HG03354 (cell line): ENCODE data around the gene BBLN.

Experiments
- ATAC-seq: cut with Tn5 transposase; IDR thresholded peaks from one replicate; pipeline ENCODE4 v1.9.1; 2021; ENCODE audit warnings: mild to moderate bottlenecking; ENCODE audit not compliant: unreplicated experiment, poor library complexity, severe bottlenecking

Gene BBLN

DNA sequence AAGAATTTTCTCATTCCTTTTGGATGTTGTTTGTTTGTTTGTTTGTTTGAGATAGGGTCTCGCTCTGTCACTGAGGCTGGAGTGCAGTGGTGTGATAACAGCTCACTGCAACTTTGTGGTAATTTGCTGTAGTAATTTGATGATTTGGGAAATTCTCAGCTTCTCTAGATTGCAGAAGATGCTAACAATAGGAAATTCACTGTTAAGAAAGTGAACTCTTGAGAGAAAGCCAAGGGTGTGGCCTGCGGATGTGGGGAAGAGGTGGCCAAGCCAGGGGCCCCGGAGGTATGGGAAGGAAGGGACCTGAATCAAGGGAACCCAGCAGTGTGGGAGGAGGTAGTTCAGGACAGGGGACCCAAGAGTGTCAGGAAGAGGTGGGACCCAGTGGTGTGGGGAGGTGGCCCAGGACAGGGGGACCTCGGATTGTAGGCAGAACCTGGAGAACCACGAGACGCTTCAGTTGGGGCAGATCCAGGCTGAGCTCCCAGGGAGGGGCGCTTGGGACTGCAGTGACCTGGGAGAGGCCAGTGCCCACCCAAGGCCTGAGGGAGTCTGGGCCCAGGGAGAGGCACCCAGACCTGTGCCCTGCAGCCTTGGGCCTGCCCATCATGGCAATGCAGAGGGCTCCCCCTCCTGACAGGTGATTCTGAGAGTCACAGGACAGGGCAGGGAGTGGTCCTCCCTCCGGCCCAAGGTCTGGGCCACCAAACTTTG lies 16.4 kb upstream of the BBLN start:
- ATAC-seq: no peak

DNA sequence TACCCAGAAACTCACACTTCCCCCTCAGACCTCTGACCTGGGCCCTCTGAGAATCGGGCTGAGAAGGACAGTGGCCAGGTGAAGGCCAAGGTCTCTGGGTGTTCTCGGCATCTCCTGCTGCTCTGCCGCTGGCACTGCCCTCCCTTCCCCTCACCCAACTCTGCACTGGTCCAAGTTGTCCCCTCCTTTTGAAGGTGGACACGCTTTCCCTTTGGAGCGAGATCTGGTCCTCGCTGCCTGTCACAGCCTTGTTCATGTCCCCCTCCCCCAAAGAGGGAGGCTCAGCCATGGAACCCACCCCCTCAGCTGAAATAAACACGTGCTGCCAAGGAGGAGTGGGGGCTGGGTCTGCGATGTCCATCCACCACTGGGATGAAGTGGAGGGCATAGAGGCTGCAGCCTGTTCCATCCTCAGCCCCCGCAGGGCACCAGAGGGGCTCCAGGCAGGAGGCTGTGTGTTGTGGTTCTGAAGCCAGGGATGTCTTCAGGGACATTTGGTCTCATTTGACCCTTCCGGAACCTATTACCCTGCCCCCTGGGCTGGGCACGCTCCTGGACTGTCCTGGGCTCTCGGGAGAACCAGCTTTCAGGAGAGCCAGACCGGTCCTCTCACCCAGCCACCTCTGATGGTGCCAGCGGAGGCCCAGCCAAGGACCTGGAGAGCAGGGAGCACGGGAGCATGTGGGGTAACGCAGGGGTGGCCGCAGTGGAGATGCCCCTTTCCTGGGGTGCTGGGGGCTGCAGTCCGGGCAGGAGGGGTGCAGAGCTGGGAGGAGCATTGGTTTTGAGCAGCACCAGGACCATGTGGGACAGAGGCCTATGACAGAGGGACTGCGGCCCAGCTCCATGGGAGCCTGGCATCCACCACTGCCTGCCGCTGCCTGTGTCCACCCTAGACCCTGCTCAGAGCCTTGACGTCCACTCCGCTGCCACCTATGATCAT lies 15.6 kb upstream of the BBLN start:
- no peak for ATAC-seq

DNA sequence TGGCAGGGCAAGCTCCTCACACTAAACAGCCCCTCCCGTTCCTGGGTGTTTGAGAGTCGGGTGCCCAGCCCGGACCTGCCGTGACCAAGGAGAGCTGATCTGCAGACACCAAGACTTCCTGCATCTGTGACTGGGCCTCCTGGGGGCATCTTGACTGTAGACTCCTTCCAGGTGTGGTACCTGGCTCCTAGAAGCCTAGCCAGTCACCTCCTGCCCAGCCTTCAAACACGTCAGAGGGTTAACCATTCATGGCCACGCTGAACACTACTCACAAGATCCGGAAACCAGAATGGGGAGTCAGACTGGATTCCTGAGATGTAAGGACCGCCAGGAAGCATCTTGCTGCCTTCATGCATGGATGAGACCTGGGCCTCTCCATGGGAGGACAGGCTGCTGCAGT lies 14.5 kb upstream of the BBLN start:
- ATAC-seq: no peak

DNA sequence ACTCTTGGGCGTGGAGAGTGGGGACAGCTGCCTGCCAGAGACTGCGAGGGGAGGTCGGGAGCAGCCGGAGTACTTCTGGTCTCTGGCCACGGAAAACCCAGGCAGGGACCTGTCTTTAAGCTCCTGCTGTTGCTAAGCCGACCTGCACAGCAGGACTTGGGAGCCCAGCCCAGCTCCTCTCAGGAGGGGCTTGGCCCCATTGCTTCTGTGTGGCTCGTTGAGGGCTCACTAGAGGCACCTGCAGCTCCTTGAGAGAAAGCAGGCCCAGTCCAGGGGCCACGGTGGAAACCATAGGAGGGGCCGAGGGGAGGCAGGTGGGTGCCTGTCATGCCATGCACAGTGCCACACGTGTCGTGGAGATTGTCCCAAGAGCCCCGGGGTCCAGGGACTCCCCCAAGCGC lies 14.1 kb upstream of the BBLN start:
- ATAC-seq: no peak

DNA sequence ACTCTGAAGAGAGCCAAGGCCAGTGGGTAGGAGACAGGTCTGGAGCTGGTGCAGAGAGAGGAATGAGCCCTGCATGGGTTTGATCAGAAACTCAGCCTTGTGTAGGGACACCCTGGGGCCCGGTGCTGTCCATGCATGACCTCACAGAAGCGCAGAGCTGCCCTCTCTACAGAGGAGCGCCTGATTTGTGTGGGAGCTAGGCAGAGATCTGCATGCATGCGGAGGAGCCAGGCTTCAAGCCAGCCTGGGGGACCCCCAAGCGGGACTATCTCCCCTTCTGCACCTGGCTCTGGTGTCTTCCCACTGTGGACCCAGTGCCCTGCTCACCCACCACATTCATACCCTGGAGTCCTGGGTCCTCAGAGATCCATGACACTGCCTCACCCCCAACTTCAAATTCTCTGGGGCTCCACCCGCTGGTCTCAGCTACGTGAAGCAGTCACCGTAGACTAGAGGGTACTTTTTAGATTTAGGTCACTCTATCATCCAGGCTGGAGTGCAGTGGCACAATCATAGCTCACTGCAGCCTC lies 13.4 kb upstream of the BBLN start:
- no peak for ATAC-seq

DNA sequence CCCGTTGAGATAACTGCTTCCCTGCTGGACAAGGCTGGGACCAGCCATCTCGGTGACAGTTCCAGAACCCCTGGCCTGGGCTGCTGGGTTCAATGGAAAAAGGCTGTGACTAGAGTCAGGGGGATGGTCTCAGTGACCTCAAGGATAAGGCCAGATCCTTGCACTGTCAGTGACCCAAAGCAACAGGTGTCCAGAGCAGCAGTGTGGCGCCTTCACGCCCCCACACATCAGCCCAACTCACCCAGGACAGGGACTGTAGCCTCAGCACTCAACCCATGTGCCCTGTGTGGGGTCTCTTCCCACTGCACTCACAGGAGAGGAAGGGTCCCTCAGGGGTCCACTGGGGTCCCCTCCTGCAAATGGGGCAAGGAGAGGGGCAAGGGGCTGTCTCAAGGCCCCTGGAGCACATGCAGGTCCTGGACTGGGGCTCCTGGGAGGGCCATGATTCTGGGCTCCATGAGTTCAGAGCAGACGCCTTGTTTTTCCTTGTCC lies 11.5 kb upstream of the BBLN start:
- no peak for ATAC-seq

DNA sequence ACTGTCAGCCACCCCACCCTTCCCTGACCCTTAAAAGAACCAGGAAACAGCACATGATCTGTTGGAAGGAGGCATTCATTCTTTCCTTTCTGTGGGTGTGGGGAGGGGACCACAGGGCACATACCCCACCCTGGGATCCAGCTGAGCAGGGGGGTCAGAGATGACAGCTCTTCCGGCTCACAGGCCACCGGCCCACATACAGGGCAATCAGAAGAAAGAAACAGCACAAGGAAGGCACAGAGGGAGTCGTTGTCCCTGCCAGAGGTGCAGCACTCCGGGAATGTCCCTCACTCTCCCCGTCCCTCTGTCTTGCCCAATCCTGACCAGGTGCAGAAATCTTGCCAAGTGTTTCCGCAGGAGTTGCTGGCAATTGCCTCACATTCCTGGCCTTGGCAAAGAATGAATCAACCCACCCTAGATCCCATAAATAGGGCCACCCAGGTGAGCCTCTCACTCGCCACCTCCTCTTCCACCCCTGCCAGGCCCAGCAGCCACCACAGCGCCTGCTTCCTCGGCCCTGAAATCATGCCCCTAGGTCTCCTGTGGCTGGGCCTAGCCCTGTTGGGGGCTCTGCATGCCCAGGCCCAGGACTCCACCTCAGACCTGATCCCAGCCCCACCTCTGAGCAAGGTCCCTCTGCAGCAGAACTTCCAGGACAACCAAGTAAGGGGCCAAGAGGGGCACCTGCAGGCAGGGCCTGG lies 10.9 kb upstream of the BBLN start, which contains the start of gene LCN2:
LCN2 (plus strand) TSS at position 453 of the 701 bp plus-strand sequence; CDS start at position 526, 73 bp downstream.
- no peak for ATAC-seq

DNA sequence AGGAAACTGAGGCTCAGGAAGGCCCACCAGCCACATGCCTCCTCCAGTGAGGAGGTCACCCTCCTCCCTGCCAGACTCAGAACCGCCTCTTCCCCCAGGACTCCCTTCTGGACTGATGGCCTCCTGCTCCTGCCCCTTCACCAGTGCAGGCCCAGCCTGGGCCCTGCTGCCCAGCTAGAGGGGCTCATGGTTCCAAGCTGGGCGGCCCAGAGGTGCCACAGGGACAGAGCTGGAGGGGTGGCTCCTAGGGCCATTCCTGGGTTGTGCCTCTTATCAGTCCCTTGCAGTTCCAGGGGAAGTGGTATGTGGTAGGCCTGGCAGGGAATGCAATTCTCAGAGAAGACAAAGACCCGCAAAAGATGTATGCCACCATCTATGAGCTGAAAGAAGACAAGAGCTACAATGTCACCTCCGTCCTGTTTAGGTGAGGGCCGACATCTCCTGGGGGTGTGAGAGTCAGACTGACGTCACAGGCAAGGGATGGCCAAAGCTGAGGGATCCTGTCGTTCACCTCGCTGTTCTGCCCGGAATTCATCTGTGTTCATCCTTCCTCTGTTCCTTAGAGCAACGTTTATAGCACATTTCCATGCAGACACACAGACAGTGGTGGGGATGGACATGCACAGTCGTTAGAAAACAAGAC lies 10.0 kb upstream of the BBLN start:
- ATAC-seq: no peak

DNA sequence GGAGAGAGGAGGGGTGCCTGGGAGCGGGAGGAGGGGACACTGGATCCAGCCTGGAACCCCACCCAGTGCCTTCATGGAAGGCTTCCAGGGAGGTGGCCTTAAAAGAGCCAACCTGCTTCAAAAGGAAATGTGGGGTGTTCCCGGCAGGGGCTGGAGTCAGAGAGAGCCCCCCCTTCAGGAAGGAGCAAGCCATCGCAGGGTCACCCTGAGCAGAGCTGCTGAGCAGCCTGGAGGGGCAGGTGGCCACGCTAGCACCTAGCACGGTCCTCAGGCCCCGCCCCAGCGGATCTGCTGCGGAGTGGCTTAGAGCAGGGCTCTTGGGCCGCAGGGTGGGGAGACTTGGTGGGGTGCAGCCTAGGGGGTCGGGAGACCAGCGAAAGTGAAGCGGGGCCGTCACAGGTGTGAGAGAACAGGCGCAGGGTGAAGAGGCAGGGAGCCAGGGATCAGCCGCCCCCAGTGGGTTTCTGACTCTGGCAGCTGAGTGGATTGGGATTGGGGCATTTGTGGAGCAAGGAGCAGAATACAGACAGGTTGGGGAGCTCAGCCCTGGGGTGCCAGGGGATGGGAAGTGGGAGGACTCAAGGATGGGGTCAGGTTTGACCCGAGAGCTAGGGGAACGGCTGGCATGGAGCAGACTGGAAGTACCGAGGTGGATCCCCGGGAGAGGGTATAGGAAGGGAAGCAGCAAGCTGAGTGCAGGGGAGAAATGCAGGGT lies 9.3 kb upstream of the BBLN start:
- ATAC-seq: no peak

DNA sequence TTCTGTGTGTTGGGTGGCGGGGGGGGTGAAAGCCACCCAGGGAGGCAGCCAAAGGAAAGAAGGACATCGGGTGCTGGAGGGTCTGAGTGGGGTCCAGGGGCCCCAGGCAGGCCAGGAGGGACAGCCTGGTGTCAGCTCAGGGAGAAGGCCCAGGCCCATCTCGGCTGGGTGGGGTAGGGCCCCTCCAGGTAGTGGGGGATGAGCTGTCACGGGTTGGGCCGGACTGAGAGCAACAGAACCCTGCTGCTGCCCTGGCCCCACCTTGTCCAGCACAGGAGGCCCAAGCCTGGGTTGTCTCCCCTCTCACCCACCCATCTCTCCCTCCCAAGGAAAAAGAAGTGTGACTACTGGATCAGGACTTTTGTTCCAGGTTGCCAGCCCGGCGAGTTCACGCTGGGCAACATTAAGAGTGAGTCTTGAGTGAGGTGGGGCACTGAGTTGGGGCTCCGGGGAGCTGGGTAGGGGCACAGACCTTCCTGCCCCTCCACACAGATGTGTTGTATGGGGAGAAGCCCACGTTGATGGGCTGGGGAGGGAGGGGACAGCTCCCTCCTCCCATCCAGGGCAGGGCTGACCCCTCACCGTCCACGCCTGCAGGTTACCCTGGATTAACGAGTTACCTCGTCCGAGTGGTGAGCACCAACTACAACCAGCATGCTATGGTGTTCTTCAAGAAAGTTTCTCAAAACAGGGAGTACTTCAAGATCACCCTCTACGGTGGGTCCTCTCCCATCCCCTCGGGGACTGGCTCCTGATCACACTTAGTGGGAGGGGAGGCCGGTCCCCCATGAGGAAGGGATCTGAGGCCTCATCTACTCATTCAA lies 8.5 kb upstream of the BBLN start:
- ATAC-seq: no peak

DNA sequence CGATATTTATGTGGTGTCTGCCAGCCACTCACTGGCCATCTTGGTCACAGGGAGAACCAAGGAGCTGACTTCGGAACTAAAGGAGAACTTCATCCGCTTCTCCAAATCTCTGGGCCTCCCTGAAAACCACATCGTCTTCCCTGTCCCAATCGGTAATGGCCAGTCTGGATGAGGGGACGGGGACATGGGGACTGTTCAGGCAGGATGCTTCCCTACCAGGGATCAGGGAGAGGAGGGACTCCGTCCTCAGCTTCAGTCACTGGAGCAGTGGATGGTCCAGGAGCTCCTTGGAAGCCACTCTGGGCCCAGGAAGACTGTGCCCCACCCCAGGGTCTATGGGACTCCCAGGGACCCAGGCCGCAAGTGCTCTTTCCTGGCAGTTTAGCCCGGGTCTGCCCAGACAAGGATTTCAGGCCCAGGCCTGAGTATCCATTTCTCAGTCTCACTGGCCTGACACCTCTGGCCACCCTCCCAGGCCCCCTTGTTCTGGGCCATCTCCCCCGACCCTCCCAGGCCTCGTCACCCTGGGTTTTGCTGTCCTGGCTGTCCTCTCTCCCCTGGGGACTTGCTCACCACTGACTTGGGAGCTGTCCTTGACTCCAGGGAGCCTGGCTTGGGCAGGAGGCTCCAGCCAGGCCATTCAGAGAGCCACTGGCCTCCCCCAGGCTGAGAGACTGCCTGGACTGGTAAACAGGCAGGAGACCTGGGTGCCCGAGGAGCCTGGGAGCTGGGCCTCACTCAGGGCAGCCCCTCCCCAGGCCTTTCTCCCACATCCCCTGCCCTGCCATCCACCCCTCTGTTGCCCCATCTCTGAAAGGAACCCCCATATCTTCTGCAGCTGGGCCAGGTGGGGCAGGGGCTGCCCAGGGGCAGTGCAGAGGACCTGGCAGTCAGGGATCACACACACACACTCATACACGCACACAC lies 7.7 kb upstream of the BBLN start:
- ATAC-seq: no peak

DNA sequence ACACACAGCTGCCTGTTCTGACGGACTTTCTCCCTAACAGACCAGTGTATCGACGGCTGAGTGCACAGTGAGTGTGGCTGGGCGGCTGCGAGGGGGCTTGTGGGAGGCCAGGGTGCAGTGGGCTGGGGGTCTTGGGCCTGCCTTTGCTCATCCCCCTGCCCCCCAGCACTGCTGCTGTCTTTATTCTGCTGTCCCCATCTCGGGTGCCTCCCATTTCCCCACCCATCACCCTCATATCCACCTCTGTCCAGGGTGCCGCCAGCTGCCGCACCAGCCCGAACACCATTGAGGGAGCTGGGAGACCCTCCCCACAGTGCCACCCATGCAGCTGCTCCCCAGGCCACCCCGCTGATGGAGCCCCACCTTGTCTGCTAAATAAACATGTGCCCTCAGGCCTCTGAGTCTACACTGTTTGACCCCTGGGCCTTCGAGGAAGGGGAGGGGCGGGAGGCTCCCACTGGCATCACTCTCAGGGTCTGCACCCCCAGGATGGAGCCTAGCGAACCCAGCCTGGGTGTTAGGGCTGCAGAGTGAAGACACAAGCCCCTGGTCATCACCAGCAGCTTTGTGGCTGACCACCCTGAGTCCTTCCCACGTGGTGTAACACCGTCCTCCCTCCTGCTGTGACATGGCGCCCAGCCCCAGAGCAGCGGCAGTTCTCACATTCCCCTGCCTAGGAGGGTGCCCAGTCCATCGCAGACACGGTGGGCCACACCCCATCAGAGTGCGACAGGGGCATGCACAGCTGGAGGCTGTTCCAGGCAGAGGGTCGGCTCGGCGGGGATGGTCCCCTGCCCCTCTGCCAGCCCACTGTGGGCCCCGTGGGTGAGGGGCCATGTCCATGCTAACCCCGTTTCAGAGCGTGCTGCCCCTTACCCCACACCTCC lies 6.8 kb upstream of the BBLN start:
- ATAC-seq: no peak

DNA sequence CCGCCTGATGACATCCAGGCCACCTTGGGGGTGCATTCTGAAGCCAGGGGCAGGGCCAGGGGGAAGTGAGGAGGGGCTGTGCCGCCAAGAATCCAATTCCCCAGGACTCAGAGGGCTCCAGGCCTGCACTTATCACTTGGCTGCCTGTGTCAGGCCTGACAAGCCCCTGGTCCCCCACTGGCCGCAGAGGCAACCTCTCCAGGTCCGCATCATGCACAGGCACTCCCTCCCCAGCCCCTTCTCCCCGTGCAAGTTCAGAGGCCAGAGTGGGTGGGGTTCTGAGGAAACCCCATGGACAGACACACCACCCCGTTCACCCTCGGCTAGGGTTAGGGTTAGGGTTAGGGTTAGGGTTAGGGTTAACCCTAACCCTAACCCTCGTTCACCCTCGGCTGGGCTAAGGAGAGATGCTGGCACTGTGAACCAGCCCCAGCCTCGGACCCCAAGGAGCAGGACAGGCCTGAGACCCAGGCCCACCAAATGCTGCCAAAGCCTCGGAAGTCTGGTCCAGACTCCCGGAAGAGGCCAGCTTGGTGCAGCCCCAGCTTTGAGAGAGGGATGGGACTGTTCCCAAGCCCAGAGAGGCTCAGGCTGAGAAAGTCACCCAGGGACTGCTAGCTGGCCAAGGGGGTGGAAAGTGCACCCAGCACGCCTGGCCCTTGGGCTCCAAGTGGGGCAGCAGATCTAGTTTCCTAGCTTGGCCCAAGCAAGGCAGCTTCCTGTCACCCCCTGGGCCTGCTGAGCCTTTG lies 5.9 kb upstream of the BBLN start:
- no peak for ATAC-seq

DNA sequence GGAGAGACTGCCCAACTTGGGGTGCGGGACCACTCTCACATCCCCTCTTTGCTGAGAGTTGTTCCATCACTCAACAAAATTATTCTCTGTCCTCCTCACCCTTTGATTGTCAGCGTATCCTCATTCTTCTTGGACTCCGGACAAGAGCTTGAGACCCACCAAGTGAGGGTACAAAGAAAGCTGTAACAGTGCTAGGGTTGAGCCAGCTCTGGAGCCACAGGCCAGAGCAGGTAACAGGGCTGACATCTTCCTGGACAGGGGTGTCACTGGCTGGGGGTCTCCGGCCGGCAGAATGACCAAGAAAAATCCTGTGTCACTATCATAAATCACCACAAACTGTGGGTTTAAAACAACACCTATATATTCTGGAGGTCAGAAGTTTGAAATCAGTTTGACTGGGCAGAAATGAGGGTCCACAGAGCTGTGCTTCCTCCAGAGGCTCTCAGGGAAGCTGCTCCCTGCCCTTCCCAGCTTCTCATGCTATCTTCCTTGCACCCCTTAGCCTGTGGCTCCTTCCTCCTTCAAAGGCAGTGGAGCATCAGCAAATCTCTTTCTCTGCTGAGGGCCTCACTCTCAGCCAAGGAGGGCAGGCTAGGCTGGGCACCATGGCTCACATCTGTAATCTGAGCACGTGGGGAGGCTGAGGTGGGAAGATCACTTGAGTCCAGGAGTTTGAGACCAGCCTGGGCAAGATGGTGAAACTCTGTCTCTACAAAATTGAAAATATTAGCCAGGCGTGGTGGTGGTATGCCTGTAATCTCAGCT lies 4.1 kb upstream of the BBLN start:
- no peak for ATAC-seq

DNA sequence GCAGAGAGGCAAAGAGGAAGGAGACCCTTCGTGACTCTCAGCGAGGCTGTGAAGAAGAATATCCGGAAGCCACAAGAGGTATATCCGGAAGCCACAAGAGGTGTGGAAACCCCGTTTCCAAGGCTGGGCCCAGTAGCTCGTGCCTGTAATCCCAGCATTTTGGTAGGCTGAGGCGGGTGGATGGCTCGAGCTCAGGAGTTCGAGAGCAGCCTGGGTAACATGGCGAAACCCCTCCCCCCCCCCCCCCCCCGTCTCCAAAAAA lies 612 bp upstream of the BBLN start:
- ATAC-seq: no peak
